ENCODE results near the gene FGR. TPM values are rescaled to one million over a fixed set of nuclear protein-coding genes. Genes with fewer than 3 reads are reported as not detected.

Gene FGR
- total RNA-seq, 1 experiment from 2014 or later: not detected

- no peak for DNase-seq (ENCODE audit: low read depth)
- in situ Hi-C loops (cut with HindIII; ENCODE audit: low pct_unique_long_range_greater_than_20kb, low sequenced_read_pairs): no loop called here
These were observed 70.0 kb downstream of the FGR start for GRCh38 chr1:27564710-27565649.

- in situ Hi-C loops (cut with HindIII; ENCODE audit: low pct_unique_long_range_greater_than_20kb, low sequenced_read_pairs): no loop called here
- DNase-seq (ENCODE audit: low read depth): peak; percentile 40
These were observed 71.2 kb downstream of the FGR start for GRCh38 chr1:27563591-27564471.

GRCh38 chr1:27563341-27563590 lies 71.7 kb downstream of the FGR start:
- in situ Hi-C loops (cut with HindIII; ENCODE audit: low pct_unique_long_range_greater_than_20kb, low sequenced_read_pairs): no loop called here
- no peak for DNase-seq (ENCODE audit: low read depth)

- DNase-seq (ENCODE audit: low read depth): no peak
- in situ Hi-C loops (cut with HindIII; ENCODE audit: low pct_unique_long_range_greater_than_20kb, low sequenced_read_pairs): no loop called here
These were observed 72.2 kb downstream of the FGR start for GRCh38 chr1:27562534-27563340.

Other genes starting within 250 kb of the FGR start
- 1.7 TPM in 1 of 2 replicates, not detected in the other for gene GPR3, start 242.6 kb downstream of the FGR start, total RNA-seq (2014; rRNA removed; shearing (Covaris generic); ENCODE audit: low replicate concordance)
- 17.3 and 18.7 TPM in 2 replicates for gene WASF2, start 145.0 kb downstream of the FGR start, total RNA-seq (2014; rRNA removed; shearing (Covaris generic); ENCODE audit: low replicate concordance)
- gene AHDC1, start 31.0 kb downstream of the FGR start, total RNA-seq (2014; rRNA removed; shearing (Covaris generic); ENCODE audit: low replicate concordance): 0.32 and 0.41 TPM in 2 replicates
- gene IFI6, start 37.0 kb upstream of the FGR start, total RNA-seq (2014; rRNA removed; shearing (Covaris generic); ENCODE audit: low replicate concordance): 40.3 and 77.4 TPM in 2 replicates
- gene FAM76A, start 90.8 kb upstream of the FGR start, total RNA-seq (2014; rRNA removed; shearing (Covaris generic); ENCODE audit: low replicate concordance): 8.9 and 24.4 TPM in 2 replicates
- gene STX12, start 138.0 kb upstream of the FGR start, total RNA-seq (2014; rRNA removed; shearing (Covaris generic); ENCODE audit: low replicate concordance): 14.2 and 16.9 TPM in 2 replicates
- 41.8 and 44.6 TPM in 2 replicates for gene PPP1R8, start 195.6 kb upstream of the FGR start, total RNA-seq (2014; rRNA removed; shearing (Covaris generic); ENCODE audit: low replicate concordance)
- 0.41 and 3.4 TPM in 2 replicates for gene THEMIS2, start 237.4 kb upstream of the FGR start, total RNA-seq (2014; rRNA removed; shearing (Covaris generic); ENCODE audit: low replicate concordance)